Ascending aorta (tissue), 2 donors: ENCODE measurements around the gene SYT9. TPM values are rescaled to one million over a fixed set of nuclear protein-coding genes. Genes with fewer than 3 reads are reported as not detected.

Experiments used
- DNase-seq, 2 donors: peaks; one replicate each; pipeline ENCODE4 v3.0.0-alpha.2; 2019; ENCODE audit warnings: low spot score in 2 of 2
- H3K27ac ChIP-seq, 2 donors: fragments of 200-600 bp; sonication (generic); one replicate each; pipeline ENCODE4 v1.5.1; 2016 to 2017; ENCODE audit warnings: mild to moderate bottlenecking in 1 of 2
- H3K27me3 ChIP-seq: fragments of 200-600 bp; sonication (generic); one replicate; pipeline ENCODE4 v1.5.1; 2017
- H3K36me3 ChIP-seq, 2 donors: fragments of 200-600 bp; sonication (generic); one replicate each; pipeline ENCODE4 v1.5.1; 2016
- H3K4me1 ChIP-seq, 2 donors: fragments of 200-600 bp; sonication (generic); one replicate each; pipeline ENCODE4 v1.5.1; 2016 to 2017; ENCODE audit warnings: mild to moderate bottlenecking in 1 of 2
- H3K4me3 ChIP-seq, 2 donors: fragments of 200-600 bp; sonication (generic); one replicate each; pipeline ENCODE4 v1.5.1; 2016 to 2017; ENCODE audit warnings: mild to moderate bottlenecking in 1 of 2
- H3K9me3 ChIP-seq, 2 donors: fragments of 200-600 bp; sonication (generic); one replicate each; pipeline ENCODE4 v1.5.1; 2016
- intact Hi-C: fragments of 100-400 bp; cut with DNase I; formaldehyde crosslinking; loops from one replicate; pipeline ENCODE4 v1.15.1; 2023
- total RNA-seq: library from RNA; depleted of rRNA; stranded (reverse); fragments of >200 nt; gene quantifications from one replicate; pipeline ENCODE4 v1.1.0, GENCODE V29; 2016
- TF ChIP-seq, protein P1 (sequence below), 3 experiments: fragments of 200-600 bp in 2 of 3; fragments of 450-650 bp in 1 of 3; sonication (generic) in 2 of 3; IDR thresholded peaks; one replicate each; pipeline ENCODE4 v1.5.1; 2016 to 2019; ENCODE audit warnings: antibody characterized with exemption in 3 of 3, mild to moderate bottlenecking in 1 of 3, moderate library complexity in 1 of 3

Gene SYT9
- total RNA-seq, 1 donor from 2014 or later: 3.1 TPM

DNA sequence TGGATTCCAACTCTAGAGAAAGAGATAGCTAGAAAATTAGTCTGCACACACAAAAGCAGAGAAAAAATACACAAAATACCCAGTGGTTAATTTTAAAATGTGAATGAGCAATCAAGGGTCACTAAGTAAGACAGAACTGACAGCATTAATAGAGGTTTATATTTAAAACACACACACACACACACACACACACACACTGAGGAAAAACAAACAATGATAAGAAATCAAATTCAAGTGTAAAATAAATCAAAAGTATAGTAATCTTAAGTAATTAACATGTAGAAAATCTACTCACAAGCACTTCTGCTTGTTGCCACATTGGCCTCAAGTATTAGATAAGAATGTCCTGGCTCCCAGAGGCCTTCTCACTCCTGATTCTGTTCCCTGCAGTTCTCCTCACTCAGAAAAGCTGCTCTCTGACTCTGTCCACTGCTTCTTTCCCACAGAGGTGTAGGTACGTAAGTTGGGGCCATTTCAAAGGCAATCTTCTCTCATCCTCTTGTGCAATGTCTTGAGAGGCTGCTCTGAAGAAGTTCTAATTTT lies 200.3 kb downstream of the SYT9 start:
- Histone ChIP-seq H3K36me3 (no peaks in the 10 kb centered on the region), H3K27me3 (no peaks in the 10 kb centered on the region), H3K4me1 (no peaks in the 10 kb centered on the region), H3K9me3 (no peaks in the 10 kb centered on the region), H3K4me3 (no peak overlapping the region), H3K27ac (no peak overlapping the region)
- intact Hi-C loops: no loop called here
- TF ChIP-seq, protein P1, sequence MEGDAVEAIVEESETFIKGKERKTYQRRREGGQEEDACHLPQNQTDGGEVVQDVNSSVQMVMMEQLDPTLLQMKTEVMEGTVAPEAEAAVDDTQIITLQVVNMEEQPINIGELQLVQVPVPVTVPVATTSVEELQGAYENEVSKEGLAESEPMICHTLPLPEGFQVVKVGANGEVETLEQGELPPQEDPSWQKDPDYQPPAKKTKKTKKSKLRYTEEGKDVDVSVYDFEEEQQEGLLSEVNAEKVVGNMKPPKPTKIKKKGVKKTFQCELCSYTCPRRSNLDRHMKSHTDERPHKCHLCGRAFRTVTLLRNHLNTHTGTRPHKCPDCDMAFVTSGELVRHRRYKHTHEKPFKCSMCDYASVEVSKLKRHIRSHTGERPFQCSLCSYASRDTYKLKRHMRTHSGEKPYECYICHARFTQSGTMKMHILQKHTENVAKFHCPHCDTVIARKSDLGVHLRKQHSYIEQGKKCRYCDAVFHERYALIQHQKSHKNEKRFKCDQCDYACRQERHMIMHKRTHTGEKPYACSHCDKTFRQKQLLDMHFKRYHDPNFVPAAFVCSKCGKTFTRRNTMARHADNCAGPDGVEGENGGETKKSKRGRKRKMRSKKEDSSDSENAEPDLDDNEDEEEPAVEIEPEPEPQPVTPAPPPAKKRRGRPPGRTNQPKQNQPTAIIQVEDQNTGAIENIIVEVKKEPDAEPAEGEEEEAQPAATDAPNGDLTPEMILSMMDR (IDR thresholded peaks at IDR 0.05): no peak
- DNase-seq: no peak

DNA sequence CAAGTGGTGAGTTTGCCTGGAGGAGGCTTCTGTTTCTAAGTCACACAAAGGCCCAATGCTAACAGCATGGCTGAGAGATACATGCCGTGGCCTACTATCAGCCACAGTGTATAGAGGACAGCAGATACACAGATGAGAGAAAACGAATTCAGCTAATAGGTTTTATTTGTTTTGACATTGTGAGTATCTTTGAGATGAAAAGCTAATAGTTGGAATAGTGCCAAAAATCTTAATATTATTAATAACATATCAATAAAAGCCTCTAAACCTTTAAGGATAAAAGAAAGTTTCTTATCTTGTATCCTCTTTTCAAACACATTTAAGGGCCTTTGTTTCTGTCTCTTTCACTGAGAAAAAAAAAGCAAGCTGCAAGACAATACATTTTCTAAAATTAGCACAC lies 203.2 kb downstream of the SYT9 start:
- H3K9me3 ChIP-seq: no peaks in the 10 kb centered on the region
- no peak overlapping the region for H3K4me3 ChIP-seq
- DNase-seq: no peak
- no peak overlapping the region for H3K27ac ChIP-seq
- no peaks in the 10 kb centered on the region for H3K36me3 ChIP-seq
- H3K4me1 ChIP-seq: no peaks in the 10 kb centered on the region
- TF ChIP-seq, protein P1 (IDR thresholded peaks at IDR 0.05): no peak
- no peaks in the 10 kb centered on the region for H3K27me3 ChIP-seq
- intact Hi-C loops: no loop called here

DNA sequence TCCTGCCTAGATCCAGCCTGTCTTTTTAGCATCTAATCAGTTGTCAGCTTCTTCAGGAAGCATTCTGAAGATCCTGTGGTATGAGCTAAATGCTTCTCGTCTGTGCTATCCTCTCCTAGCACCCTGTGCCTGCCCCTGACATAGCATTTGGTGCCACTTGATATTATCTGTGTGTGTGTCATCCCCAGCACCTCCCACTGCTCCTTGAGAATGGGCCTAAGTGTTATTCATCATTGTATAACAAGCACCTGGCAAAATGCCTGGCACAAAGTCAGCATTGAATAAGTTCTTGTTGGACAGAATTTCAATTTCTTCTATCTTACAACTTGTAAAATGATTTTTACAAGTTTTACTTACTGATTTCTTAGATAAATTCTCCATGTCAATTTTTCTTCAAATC lies 205.5 kb downstream of the SYT9 start:
- intact Hi-C loops: no loop called here
- TF ChIP-seq, protein P1 (IDR thresholded peaks at IDR 0.05): no peak
- no peaks in the 10 kb centered on the region for H3K9me3 ChIP-seq
- no peaks in the 10 kb centered on the region for H3K4me1 ChIP-seq
- no peak for DNase-seq
- H3K36me3 ChIP-seq: no peaks in the 10 kb centered on the region
- no peaks in the 10 kb centered on the region for H3K27me3 ChIP-seq
- no peak overlapping the region for H3K4me3 ChIP-seq
- H3K27ac ChIP-seq: no peak overlapping the region

DNA sequence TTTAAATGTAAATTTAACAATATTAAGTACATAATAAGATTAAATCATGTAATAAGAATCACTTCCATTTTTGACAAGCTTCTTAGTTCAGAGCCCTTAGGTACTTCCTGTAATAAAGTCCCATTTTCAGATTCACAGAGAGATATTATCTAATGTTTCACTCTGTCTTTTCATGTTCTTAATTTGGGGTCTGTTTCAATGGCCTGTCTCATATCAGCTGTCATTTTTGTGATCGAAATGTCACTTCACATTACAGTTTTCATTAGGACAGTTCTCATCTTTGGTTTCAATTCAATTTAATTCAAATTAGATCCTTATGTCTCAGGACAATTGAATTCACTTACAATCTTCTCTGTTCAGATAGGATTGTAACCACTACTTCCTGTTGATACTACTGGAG lies 211.0 kb downstream of the SYT9 start:
- no peaks in the 10 kb centered on the region for H3K27me3 ChIP-seq
- TF ChIP-seq, protein P1 (IDR thresholded peaks at IDR 0.05): no peak
- intact Hi-C loops: no loop called here
- no peak for DNase-seq
- no peaks in the 10 kb centered on the region for H3K4me1 ChIP-seq
- H3K9me3 ChIP-seq: no peaks in the 10 kb centered on the region
- no peak overlapping the region for H3K27ac ChIP-seq
- H3K4me3 ChIP-seq: no peak overlapping the region
- no peaks in the 10 kb centered on the region for H3K36me3 ChIP-seq

DNA sequence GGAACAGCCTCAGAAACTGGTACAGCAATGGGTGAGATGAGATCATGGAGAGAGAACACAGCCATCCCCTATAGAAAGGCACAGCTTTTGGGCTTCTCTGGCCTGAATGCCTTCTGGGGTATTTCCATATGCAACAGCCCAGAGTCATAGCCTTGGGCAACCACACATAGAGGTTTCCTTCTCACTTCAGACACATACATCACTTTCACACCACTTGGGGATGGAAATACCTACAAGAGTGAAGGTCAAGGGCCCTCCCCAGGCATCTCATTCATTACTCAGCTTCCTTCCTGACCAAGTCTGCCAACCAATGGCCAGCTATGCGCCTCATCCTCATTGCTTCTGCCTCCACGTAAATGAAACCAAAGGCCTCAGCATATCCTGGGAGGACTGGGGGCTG lies 215.9 kb downstream of the SYT9 start:
- no peaks in the 10 kb centered on the region for H3K36me3 ChIP-seq
- no peaks in the 10 kb centered on the region for H3K4me1 ChIP-seq
- TF ChIP-seq, protein P1 (IDR thresholded peaks at IDR 0.05): no peak
- intact Hi-C loops: no loop called here
- no peaks in the 10 kb centered on the region for H3K27me3 ChIP-seq
- no peak overlapping the region for H3K27ac ChIP-seq
- no peaks in the 10 kb centered on the region for H3K9me3 ChIP-seq
- no peak overlapping the region for H3K4me3 ChIP-seq
- no peak for DNase-seq

DNA sequence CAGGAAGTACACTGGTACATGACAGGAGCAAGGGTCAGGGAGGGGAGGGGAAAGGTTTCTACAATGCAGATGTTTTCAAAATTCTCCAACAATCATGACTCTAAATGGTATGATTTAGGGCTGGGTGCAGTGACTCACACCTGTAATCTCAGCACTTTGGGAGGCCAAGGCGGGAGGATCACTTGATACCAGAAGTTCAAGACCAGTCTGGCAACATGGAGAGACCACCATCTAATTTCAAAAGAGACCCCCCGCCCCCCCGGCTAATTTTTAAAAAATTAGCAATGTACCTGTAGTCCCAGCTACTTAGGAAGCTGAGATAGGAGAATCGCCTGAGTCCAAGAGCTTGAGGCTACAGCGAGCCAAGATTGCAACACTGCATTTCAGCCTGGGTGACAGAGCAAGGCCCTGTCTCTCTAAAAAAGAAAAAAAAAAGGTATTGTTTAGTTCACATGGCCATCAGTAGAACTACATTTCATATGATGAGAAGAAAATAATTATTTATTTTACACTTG lies 217.7 kb downstream of the SYT9 start:
- no peak for DNase-seq
- H3K9me3 ChIP-seq: no peaks in the 10 kb centered on the region
- no peak overlapping the region for H3K4me3 ChIP-seq
- no peaks in the 10 kb centered on the region for H3K27me3 ChIP-seq
- TF ChIP-seq, protein P1 (IDR thresholded peaks at IDR 0.05): no peak
- no peak overlapping the region for H3K27ac ChIP-seq
- no peaks in the 10 kb centered on the region for H3K36me3 ChIP-seq
- intact Hi-C loops: no loop called here
- no peaks in the 10 kb centered on the region for H3K4me1 ChIP-seq
